ENCODE results near the gene AUTS2. TPM values are rescaled to one million over a fixed set of nuclear protein-coding genes. Genes with fewer than 3 reads are reported as not detected.

AUTS2 gene
- total and polyA plus RNA-seq, 2 donors: 13.4 to 87.7 TPM

GRCh38 chr7:70416986-70417655 lies 818.8 kb downstream of the AUTS2 start:
- no peaks in the 10 kb centered on the region for H3K36me3 ChIP-seq (ENCODE audit: insufficient read depth)
- DNase-seq (ENCODE audit: extremely low spot score): no peak
- no peak overlapping the region for H3K4me3 ChIP-seq (ENCODE audit: low read depth, low read length)
- 95% methylated on average over 16 of the region's 16 CpGs for WGBS
- no peaks in the 10 kb centered on the region for H3K4me1 ChIP-seq (ENCODE audit: insufficient read depth)
- no peak overlapping the region for H3K27ac ChIP-seq (ENCODE audit: low read depth)

GRCh38 chr7:70419526-70420380 lies 821.5 kb downstream of the AUTS2 start:
- Histone ChIP-seq H3K36me3 (ENCODE audit: insufficient read depth) (no peaks in the 10 kb centered on the region), H3K4me3 (ENCODE audit: low read depth, low read length) (no peak overlapping the region), H3K27ac (ENCODE audit: low read depth) (no peak overlapping the region), H3K4me1 (ENCODE audit: insufficient read depth) (no peaks in the 10 kb centered on the region)
- DNase-seq (ENCODE audit: extremely low spot score): no peak
- 87% methylated on average over 8 of the region's 8 CpGs for WGBS

DNA sequence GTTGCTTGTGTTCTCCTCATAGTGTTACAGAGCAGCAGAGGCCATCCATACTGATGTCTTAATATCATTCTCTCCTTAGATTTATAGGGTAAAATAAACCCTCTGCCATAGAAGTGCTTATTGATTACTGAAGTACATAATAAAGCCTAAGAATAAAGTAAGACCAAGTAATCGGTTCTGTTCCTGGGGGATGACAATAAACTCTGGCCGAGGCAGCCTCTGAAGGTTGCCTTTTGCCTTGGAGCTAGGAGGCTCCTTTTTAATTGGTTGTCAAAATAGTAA lies 822.0 kb downstream of the AUTS2 start:
- Histone ChIP-seq H3K36me3 (ENCODE audit: insufficient read depth) (no peaks in the 10 kb centered on the region), H3K27ac (ENCODE audit: low read depth) (no peak overlapping the region), H3K4me3 (ENCODE audit: low read depth, low read length) (no peak overlapping the region), H3K4me1 (ENCODE audit: insufficient read depth) (no peaks in the 10 kb centered on the region)
- no peak for DNase-seq (ENCODE audit: extremely low spot score)
- WGBS: 90% methylated on average over 2 of the region's 2 CpGs

- no peak for DNase-seq (ENCODE audit: extremely low spot score)
- H3K4me3 ChIP-seq (ENCODE audit: low read depth, low read length): no peak overlapping the region
- no peak overlapping the region for H3K27ac ChIP-seq (ENCODE audit: low read depth)
- H3K4me1 ChIP-seq (ENCODE audit: insufficient read depth): no peaks in the 10 kb centered on the region
- 93% methylated on average over 2 of the region's 2 CpGs for WGBS
- no peaks in the 10 kb centered on the region for H3K36me3 ChIP-seq (ENCODE audit: insufficient read depth)
Measured at GRCh38 chr7:70421319-70421718, 823.0 kb downstream of the AUTS2 start.

GRCh38 chr7:70426249-70426880 lies 828.1 kb downstream of the AUTS2 start:
- WGBS: 93% methylated on average over 12 of the region's 12 CpGs
- no peak for DNase-seq (ENCODE audit: extremely low spot score)
- Histone ChIP-seq H3K4me1 (ENCODE audit: insufficient read depth) (no peaks in the 10 kb centered on the region), H3K4me3 (ENCODE audit: low read depth, low read length) (no peak overlapping the region), H3K36me3 (ENCODE audit: insufficient read depth) (no peaks in the 10 kb centered on the region), H3K27ac (ENCODE audit: low read depth) (no peak overlapping the region)

GRCh38 chr7:70432567-70433001 lies 834.3 kb downstream of the AUTS2 start:
- H3K27ac ChIP-seq (ENCODE audit: low read depth): no peak overlapping the region
- H3K36me3 ChIP-seq (ENCODE audit: insufficient read depth): no peaks in the 10 kb centered on the region
- no peaks in the 10 kb centered on the region for H3K4me1 ChIP-seq (ENCODE audit: insufficient read depth)
- no peak for DNase-seq (ENCODE audit: extremely low spot score)
- H3K4me3 ChIP-seq (ENCODE audit: low read depth, low read length): no peak overlapping the region
- 78% methylated on average over 12 of the region's 12 CpGs for WGBS

DNA sequence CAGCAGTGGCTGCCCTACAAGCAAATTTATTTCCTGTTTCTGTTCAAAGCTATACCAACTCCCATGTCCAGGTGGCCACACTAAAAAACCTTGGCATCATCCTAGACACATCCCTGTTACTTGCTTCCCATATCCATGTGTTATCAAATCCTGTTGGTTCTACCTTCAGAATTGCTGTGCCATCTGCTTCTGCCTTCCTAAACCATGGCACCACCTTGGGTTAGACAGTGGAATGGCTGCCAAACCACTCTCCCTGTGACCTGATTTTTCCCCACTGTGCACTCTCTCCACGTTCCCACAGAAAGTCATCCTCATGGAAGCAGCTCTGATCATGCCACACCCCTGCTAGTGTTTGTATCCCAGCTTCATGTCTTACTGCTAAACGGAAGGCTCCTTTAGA lies 836.1 kb downstream of the AUTS2 start:
- DNase-seq (ENCODE audit: extremely low spot score): no peak
- Histone ChIP-seq H3K36me3 (ENCODE audit: insufficient read depth) (no peaks in the 10 kb centered on the region), H3K4me1 (ENCODE audit: insufficient read depth) (no peaks in the 10 kb centered on the region), H3K4me3 (ENCODE audit: low read depth, low read length) (no peak overlapping the region), H3K27ac (ENCODE audit: low read depth) (no peak overlapping the region)
- 86% methylated on average over 2 of the region's 2 CpGs for WGBS

DNA sequence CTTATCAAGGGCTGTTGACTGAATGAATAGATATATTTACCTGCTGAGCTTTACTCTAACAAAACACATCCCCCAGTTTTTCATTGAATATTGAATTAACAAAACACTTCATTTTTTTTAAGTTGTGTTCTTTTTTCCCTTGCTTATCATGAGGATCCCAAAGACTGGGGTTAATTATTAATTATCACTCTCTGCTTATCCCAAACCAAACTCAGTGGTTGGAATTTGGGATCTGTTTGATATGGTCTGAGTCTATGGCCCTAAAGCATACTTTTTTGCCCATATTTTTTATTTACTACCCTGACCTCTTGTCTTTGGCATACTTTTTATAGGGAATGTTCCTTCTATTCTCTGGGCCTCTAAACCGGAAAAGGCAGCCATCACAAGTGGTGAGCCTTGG lies 836.5 kb downstream of the AUTS2 start:
- no peaks in the 10 kb centered on the region for H3K36me3 ChIP-seq (ENCODE audit: insufficient read depth)
- 87% methylated on average over 1 of the region's 1 CpG for WGBS
- no peak for DNase-seq (ENCODE audit: extremely low spot score)
- H3K27ac ChIP-seq (ENCODE audit: low read depth): no peak overlapping the region
- H3K4me1 ChIP-seq (ENCODE audit: insufficient read depth): no peaks in the 10 kb centered on the region
- H3K4me3 ChIP-seq (ENCODE audit: low read depth, low read length): no peak overlapping the region

- Histone ChIP-seq H3K4me3 (ENCODE audit: low read depth, low read length) (no peak overlapping the region), H3K36me3 (ENCODE audit: insufficient read depth) (no peaks in the 10 kb centered on the region), H3K4me1 (ENCODE audit: insufficient read depth) (no peaks in the 10 kb centered on the region), H3K27ac (ENCODE audit: low read depth) (no peak overlapping the region)
- no peak for DNase-seq (ENCODE audit: extremely low spot score)
- WGBS: 92% methylated on average over 1 of the region's 1 CpG
Measured at GRCh38 chr7:70435634-70436033, 837.4 kb downstream of the AUTS2 start.

- H3K4me1 ChIP-seq (ENCODE audit: insufficient read depth): no peaks in the 10 kb centered on the region
- 93% methylated on average over 5 of the region's 5 CpGs for WGBS
- no peak overlapping the region for H3K4me3 ChIP-seq (ENCODE audit: low read depth, low read length)
- H3K27ac ChIP-seq (ENCODE audit: low read depth): no peak overlapping the region
- no peaks in the 10 kb centered on the region for H3K36me3 ChIP-seq (ENCODE audit: insufficient read depth)
- no peak for DNase-seq (ENCODE audit: extremely low spot score)
Measured at GRCh38 chr7:70436790-70437350, 838.6 kb downstream of the AUTS2 start.

- no peak overlapping the region for H3K4me3 ChIP-seq (ENCODE audit: low read depth, low read length)
- 45% methylated on average over 2 of the region's 2 CpGs for WGBS
- H3K4me1 ChIP-seq (ENCODE audit: insufficient read depth): no peaks in the 10 kb centered on the region
- no peak for DNase-seq (ENCODE audit: extremely low spot score)
- no peaks in the 10 kb centered on the region for H3K36me3 ChIP-seq (ENCODE audit: insufficient read depth)
- H3K27ac ChIP-seq (ENCODE audit: low read depth): no peak overlapping the region
Measured at GRCh38 chr7:70439651-70440050, 841.4 kb downstream of the AUTS2 start.

DNA sequence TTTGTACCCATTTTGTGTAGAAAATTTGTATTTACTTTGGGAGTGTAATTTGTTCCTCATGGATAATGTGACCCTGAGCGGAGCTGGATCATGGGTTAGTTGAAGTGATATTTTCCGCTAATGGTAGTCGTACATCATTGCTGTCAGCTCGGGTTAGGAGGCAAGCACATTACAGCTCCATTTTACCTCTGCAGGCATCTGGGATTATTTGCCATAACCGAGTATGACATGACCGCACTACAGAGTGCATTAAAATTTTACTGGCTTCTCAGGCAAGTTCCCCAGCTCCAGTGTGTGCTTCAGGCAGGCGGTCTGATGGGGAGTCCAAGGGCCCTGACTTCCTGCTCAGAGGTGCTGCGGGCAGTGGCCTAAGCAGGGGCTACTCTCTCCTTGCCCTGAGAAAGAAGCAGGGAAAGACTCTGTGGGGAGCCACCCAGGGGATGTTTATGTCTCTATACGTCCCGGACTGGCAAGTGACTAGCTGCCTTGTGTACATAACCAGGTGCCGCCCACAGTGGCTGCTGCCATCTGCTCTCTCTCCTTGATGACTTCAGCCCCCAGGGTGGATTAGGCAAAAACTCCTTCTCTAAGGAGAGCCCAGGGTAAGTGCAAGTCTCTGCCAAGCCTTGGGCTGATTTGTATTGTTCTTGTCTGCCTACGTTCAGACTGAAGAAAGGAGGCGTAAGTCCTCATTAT lies 848.3 kb downstream of the AUTS2 start:
- H3K36me3 ChIP-seq (ENCODE audit: insufficient read depth): no peaks in the 10 kb centered on the region
- no peak overlapping the region for H3K4me3 ChIP-seq (ENCODE audit: low read depth, low read length)

DNA sequence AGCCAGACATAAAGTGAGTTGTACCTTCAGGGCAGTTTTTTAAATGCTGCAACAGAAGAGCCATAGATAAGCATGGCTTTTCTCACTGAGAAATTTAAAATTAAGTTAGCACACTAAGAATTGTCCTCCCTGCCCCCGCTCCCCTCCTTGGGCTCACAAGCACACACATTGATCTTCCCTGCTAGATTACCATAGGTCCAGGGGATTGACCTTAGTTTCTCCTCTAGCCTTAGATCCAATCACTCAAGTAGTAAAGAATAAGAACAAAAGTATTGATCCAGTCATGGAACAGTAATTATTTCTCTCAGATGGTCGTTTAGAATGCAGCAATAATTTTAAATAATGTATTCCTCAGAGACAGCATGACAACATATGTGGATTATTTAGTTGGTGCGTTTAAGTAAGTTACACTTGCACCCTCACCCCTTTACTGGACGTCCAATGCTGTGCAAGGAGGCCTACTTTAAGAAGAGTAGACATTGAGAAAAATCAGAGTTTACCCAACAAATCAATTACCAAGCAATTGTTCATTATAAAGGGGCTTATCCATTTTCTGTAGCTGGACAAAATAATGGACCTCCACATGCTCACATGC lies 850.1 kb downstream of the AUTS2 start:
- Histone ChIP-seq H3K36me3 (ENCODE audit: insufficient read depth) (no peaks in the 10 kb centered on the region), H3K4me1 (ENCODE audit: insufficient read depth) (no peaks in the 10 kb centered on the region), H3K4me3 (ENCODE audit: low read depth, low read length) (no peak overlapping the region), H3K27ac (ENCODE audit: low read depth) (no peak overlapping the region)
- DNase-seq (ENCODE audit: extremely low spot score): no peak
- 92% methylated on average over 4 of the region's 4 CpGs for WGBS

More for the DNA sequence above, 848.3 kb downstream of the AUTS2 start:
- no peak for DNase-seq (ENCODE audit: extremely low spot score)
- Histone ChIP-seq H3K27ac (ENCODE audit: low read depth) (no peak overlapping the region), H3K4me1 (ENCODE audit: insufficient read depth) (no peaks in the 10 kb centered on the region)
- 82% methylated on average over 13 of the region's 13 CpGs for WGBS
